Subcutaneous adipose tissue (tissue), 4 donors: ENCODE results near the gene POLR1B. TPM values are rescaled to one million over a fixed set of nuclear protein-coding genes. Genes with fewer than 3 reads are reported as not detected.

ENCODE experiments used
- small RNA-seq: library from RNA; depleted of rRNA; stranded (forward); fragments of <200 nt; gene quantifications from one replicate; pipeline ENCODE3, GENCODE V24; 2016
- total RNA-seq, 4 donors: library from RNA; depleted of rRNA; stranded (reverse); fragments of >200 nt; gene quantifications; one replicate each; pipeline ENCODE4 v1.1.0, GENCODE V29; 2016
- TF ChIP-seq, protein P1 (sequence below): fragments of 450-650 bp; IDR thresholded peaks from one replicate; pipeline ENCODE4 v1.5.1; 2016; ENCODE audit warnings: low read depth, mild to moderate bottlenecking, control low read depth, antibody characterized with exemption, moderate library complexity

Gene POLR1B
- total RNA-seq, 4 donors from 2014 or later, result 8.8 to 18.3 (median 12.9) TPM

DNA sequence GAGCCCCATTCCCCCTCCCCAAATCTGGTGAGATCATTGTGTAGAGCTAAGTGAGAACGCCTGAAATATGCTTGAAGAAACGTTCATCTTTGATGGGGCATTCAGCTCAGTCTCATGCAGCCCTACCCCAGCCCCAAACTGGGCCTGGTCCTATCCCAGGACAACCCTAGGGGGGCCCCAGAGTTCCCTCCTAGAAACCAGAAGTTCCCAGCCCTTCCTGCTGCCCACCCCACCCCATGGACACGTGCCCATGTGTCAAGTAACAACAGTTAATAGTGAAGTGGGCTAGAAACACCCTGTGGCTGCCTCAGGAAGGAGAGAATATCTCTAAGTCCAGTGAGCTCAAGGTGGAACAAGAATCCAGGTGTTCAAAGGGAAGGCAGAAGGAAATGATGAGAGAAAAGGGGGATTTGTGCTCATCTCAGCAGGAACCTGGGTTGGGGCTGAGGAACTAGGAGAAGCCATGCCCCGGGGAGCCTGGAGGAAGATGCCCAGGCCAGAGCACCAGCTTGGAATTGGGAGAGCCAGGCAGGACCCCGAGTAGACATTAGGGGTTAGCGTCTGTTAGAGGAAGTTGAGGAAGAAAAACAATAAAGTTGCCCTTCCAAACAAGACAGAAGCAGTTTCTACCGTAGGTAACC lies 83.3 kb downstream of the POLR1B start:
- TF ChIP-seq, protein P1, sequence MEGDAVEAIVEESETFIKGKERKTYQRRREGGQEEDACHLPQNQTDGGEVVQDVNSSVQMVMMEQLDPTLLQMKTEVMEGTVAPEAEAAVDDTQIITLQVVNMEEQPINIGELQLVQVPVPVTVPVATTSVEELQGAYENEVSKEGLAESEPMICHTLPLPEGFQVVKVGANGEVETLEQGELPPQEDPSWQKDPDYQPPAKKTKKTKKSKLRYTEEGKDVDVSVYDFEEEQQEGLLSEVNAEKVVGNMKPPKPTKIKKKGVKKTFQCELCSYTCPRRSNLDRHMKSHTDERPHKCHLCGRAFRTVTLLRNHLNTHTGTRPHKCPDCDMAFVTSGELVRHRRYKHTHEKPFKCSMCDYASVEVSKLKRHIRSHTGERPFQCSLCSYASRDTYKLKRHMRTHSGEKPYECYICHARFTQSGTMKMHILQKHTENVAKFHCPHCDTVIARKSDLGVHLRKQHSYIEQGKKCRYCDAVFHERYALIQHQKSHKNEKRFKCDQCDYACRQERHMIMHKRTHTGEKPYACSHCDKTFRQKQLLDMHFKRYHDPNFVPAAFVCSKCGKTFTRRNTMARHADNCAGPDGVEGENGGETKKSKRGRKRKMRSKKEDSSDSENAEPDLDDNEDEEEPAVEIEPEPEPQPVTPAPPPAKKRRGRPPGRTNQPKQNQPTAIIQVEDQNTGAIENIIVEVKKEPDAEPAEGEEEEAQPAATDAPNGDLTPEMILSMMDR, result no peak

DNA sequence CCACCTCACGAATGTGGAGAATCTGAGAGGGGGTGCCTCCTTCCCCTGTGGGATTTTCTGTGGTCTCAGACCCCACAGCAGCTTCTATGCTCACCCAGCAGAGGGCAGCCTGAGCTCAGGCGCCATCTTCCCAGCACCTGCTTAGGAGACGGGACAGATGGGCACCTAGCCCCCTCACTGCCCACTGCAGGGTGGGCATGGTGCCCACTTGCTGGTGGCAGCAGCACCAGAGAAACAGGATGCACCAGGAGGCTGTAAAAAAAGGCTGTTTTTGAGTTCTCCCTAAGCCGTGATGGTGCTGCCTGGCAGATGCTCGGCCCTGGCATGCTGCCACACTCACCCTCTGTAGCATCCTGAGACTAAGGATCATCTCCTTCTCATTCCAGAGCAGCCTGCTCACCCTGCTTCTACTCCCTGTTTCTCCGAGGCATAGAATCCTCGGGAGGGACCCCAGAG lies 84.4 kb downstream of the POLR1B start:
- TF ChIP-seq, protein P1, result no peak

Small RNAs within 50 kb of the gene (small RNA-seq; reads per million reads assigned to genes)
- 0.49 reads per million for gene RF00019

Other genes starting within 250 kb of the POLR1B start
- 10 to 100 TPM; 28.4 to 52.5 (median 40.4) TPM for gene RGPD8, start 108.8 kb upstream of the POLR1B start, total RNA-seq
- gene TTL, start 60.3 kb upstream of the POLR1B start, total RNA-seq, result 10 to 100 TPM; 22.3 to 41.6 (median 31.2) TPM
- 10 to 100 TPM; 10.4 to 20.9 (median 12.6) TPM for gene CHCHD5, start 42.1 kb downstream of the POLR1B start, total RNA-seq
- gene SLC20A1, start 103.5 kb downstream of the POLR1B start, total RNA-seq, result 10 to 100 TPM; 14.9 to 40.8 (median 33.5) TPM
- gene NT5DC4, start 178.6 kb downstream of the POLR1B start, total RNA-seq, result not detected
- 1 to 10 TPM in 2 of 4 donors, under 1 TPM in 1, not detected in 1; 0.19 to 3.1 (median 1.5) TPM for gene CKAP2L, start 222.1 kb downstream of the POLR1B start, total RNA-seq
- not detected for gene IL1A, start 242.0 kb downstream of the POLR1B start, total RNA-seq